ENCODE measurements around the gene INPP4A.

Gene INPP4A

GRCh38 chr2:98608962-98609604, 164.4 kb downstream of the INPP4A start:
- in situ Hi-C loops (cut with MboI; ENCODE audit: low sequenced_read_pairs), result no loop called here

DNA sequence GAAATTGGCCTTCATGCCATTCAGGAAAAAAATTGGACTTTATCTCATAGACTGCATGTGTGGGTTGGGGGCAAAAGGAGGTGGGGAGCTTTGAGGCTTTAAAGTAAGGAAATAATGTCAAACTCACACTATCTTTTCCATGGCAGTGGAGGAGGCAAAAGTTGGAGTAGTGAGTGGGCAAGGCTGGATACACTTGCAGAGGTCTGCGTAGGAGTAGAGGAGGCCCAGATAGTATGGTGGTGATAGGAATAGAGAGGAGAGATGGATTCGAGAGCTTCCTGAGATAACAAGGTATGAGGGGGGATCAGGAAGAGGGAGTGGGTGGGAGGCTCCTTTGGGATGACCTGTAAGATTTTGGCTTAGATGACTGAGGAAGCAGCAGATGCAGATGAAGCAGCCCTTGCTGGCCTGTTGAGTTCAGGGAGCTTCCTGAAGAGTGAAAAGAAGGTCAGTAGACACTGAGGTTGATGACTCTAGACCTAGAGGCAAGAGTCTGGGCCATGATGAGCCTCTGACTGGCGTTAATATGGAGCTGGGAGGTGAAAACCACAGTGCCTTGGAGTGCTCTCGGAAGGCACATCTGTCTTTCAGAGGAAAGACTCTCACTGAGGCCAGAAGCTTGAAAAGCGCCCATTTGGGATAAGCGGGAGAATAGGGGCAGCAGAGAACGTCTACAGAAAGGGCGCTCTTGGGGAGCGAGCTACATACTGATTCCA, 169.5 kb downstream of the INPP4A start:
- in situ Hi-C loops (cut with MboI; ENCODE audit: low sequenced_read_pairs), result no loop called here

GRCh38 chr2:98615481-98615880, 170.8 kb downstream of the INPP4A start:
- in situ Hi-C loops (cut with MboI; ENCODE audit: low sequenced_read_pairs), result no loop called here

GRCh38 chr2:98617149-98617548, 172.5 kb downstream of the INPP4A start:
- in situ Hi-C loops (cut with MboI; ENCODE audit: low sequenced_read_pairs), result no loop called here

DNA sequence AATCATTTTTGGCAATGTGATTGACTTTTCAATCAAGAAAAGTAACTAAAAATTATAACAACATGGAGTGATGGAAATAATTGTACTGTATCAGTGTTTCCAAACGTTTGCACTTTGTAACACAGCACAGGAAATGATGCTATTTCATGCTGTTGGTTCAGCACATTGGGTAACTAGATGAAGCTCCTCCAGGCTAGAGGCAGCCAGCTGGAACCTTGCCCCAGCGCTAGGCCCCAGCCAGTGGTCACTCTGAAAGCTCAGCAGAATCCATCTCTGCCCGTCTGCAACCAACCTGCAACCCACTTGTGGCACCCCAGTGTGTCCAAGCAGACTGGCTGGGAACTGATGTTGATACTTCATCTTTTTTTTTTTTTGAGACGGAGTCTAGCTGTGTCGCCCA, 179.0 kb downstream of the INPP4A start:
- in situ Hi-C loops (cut with MboI; ENCODE audit: low sequenced_read_pairs), result no loop called here

GRCh38 chr2:98632351-98632750, 187.7 kb downstream of the INPP4A start:
- in situ Hi-C loops (cut with MboI; ENCODE audit: low sequenced_read_pairs), result no loop called here

DNA sequence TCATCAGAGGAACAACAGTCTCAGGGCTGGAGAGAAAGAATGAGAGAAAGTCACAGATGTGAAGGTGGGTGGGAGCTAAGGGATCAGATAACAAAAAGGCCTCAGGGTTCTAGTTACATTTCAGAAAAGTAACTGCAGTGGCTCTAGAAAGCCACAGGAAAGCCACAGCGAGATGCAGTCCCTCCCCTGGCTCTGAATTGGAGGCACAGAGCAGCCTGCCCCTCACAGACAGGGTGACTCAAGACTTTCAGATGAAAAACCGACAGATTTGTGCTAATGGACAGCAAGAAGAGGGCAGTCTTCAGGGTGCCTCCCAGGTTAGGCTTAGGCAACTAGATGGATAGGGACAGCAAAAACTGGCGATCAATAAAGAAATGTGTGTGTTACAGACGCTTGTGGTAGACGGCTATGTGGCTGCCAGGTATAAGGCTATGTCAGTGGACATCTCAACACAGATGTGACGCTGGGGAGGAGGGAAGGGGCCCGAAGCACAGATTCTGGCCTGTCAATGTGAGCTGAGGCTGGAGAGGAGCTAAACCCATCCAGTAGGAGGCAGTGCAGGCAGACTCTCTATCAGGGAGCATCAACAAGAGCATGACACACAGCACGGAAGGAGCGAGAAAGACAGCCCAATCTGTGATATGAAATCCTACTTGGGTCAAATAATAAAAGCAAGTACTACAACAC, 189.9 kb downstream of the INPP4A start:
- in situ Hi-C loops (cut with MboI; ENCODE audit: low sequenced_read_pairs), result no loop called here

DNA sequence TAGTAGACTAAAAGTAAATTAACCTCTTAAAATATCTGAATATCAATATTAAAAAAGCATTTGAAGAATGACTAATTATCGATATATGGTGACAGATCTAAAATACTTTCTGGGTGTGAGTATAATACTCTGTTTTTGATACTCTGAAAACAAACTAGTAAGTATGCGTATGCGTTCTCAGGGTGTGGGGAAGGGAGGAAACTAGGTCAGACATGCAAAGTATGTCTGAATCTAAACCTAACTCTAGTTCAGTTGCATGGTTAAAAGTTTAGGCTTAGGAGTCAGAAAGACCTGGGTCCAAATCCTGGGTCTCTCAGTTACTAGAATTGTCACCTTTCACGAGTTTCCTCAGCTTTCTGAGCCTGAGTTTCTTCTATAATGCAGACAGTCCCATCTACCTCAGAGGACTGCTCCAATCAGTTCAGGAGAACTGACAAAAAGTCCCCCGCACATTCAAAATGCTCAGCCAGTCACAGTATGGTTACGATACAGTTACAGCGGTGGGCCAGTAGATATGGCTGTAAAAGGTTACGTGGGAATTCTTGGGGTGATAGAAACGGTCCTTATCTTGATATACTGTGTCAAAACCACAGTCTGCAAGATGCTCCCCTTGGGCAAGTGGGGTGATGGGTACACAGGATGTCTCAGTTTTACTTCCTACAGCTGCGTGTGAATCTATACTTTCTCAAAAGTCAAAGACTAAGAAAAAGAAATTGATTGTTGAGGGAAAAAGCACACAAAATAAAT, 192.9 kb downstream of the INPP4A start:
- in situ Hi-C loops (cut with MboI; ENCODE audit: low sequenced_read_pairs), result no loop called here

DNA sequence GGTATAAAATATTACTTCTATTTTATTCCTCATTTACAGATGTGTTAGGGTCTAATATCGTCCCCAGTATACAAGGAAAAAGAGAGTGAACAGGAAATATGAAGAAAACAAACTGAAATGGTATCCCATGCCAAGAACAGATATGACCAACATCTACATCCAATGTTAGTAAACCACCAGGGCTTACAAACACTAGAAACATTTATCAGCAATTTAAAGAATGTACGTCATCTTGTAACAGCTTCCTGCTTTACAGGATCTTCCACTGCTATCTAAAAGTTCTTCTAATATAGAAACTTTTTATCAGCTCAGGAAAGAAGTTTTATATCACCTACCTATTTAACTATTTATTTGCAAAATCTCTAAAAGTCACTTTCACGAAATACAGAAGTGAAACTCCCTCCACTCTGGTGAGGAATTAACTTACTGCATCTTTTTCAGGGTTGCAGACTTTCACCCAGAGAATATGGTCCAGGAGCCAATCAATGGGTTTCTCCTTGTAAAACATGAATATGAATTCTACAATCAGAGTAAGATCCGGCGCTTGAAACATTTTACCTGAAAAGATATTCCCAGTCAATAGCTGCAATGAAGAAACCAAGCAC, 198.9 kb downstream of the INPP4A start:
- in situ Hi-C loops (cut with MboI; ENCODE audit: low sequenced_read_pairs), result no loop called here
